ENCODE measurements around the gene AKR1C1. TPM values are rescaled to one million over a fixed set of nuclear protein-coding genes. Genes with fewer than 3 reads are reported as not detected.

The AKR1C1 gene
- total and polyA plus RNA-seq, 2 of the 13 experiments (the other 11 are each of a cell fraction or from before 2014, with no cell fraction given), result 948 to 2,238 TPM

DNA sequence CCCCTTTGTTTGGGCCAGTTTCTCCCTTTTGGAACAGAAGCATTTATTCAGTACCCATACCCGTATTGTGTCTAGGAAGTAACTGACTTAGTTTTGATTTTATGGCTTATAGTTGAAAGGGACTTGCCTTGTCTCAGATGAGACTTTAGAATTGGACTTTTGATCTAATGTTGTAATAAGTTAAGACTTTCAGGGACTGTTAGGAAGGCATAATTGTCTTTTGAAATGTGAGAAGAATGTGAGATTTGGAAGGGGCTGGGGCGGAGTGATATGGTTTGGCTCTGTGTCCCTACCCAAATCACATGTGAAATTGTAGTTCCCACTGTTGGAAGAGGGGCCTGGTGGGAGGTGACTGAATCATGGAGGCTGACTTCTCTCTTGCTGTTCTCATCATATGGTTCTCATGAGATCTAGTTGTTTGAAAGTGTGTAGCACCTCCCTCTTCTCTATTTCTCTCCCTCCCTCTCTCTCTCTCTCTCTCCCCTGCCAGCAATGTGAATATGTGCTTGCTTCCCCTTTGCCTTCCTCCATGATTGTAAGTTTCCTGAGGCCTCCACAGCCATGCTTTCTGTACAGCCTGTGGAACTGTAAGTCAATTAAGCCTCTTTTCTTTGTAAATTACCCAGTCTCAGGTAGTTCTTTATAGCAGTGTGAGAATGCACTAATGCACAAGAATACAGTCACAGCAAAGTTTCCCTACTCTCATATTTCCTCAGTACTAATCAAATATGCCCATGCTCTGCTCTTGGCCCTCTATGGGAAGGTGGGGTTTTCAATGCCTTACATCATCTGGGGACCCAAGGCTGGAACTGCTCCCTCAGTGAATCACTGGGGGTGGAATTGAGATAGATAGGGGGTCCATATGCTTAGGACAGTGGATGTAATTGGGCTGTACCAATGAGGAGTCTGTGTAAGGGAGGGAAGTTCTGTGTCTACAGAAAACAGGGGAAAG is 17.2 kb upstream of the AKR1C1 start:
- TF ChIP-seq SOX6 (IDR thresholded peaks at IDR 0.05) (no peak), SOX6 (CRISPR knock-in tag; IDR thresholded peaks at IDR 0.05) (peak; percentile 36; the same call in 1 of the 2 replicates), POGZ (CRISPR knock-in tag; IDR thresholded peaks at IDR 0.05) (peak; percentile 50; the same call in 1 of the 2 replicates), ELF3 (CRISPR knock-in tag; IDR thresholded peaks at IDR 0.05) (no peak)
- TF ChIP-seq, protein P1, sequence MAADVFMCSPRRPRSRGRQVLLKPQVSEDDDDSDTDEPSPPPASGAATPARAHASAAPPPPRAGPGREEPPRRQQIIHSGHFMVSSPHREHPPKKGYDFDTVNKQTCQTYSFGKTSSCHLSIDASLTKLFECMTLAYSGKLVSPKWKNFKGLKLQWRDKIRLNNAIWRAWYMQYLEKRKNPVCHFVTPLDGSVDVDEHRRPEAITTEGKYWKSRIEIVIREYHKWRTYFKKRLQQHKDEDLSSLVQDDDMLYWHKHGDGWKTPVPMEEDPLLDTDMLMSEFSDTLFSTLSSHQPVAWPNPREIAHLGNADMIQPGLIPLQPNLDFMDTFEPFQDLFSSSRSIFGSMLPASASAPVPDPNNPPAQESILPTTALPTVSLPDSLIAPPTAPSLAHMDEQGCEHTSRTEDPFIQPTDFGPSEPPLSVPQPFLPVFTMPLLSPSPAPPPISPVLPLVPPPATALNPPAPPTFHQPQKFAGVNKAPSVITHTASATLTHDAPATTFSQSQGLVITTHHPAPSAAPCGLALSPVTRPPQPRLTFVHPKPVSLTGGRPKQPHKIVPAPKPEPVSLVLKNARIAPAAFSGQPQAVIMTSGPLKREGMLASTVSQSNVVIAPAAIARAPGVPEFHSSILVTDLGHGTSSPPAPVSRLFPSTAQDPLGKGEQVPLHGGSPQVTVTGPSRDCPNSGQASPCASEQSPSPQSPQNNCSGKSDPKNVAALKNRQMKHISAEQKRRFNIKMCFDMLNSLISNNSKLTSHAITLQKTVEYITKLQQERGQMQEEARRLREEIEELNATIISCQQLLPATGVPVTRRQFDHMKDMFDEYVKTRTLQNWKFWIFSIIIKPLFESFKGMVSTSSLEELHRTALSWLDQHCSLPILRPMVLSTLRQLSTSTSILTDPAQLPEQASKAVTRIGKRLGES (CRISPR knock-in tag; IDR thresholded peaks at IDR 0.05; ENCODE audit: borderline replicate concordance), result no peak
- TF ChIP-seq, protein P2, sequence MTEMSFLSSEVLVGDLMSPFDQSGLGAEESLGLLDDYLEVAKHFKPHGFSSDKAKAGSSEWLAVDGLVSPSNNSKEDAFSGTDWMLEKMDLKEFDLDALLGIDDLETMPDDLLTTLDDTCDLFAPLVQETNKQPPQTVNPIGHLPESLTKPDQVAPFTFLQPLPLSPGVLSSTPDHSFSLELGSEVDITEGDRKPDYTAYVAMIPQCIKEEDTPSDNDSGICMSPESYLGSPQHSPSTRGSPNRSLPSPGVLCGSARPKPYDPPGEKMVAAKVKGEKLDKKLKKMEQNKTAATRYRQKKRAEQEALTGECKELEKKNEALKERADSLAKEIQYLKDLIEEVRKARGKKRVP (CRISPR knock-in tag; IDR thresholded peaks at IDR 0.05), result peak in 1 of 2 experiments; percentile 61; a peak in 2 of 4 replicates
- TF ChIP-seq, protein P3, sequence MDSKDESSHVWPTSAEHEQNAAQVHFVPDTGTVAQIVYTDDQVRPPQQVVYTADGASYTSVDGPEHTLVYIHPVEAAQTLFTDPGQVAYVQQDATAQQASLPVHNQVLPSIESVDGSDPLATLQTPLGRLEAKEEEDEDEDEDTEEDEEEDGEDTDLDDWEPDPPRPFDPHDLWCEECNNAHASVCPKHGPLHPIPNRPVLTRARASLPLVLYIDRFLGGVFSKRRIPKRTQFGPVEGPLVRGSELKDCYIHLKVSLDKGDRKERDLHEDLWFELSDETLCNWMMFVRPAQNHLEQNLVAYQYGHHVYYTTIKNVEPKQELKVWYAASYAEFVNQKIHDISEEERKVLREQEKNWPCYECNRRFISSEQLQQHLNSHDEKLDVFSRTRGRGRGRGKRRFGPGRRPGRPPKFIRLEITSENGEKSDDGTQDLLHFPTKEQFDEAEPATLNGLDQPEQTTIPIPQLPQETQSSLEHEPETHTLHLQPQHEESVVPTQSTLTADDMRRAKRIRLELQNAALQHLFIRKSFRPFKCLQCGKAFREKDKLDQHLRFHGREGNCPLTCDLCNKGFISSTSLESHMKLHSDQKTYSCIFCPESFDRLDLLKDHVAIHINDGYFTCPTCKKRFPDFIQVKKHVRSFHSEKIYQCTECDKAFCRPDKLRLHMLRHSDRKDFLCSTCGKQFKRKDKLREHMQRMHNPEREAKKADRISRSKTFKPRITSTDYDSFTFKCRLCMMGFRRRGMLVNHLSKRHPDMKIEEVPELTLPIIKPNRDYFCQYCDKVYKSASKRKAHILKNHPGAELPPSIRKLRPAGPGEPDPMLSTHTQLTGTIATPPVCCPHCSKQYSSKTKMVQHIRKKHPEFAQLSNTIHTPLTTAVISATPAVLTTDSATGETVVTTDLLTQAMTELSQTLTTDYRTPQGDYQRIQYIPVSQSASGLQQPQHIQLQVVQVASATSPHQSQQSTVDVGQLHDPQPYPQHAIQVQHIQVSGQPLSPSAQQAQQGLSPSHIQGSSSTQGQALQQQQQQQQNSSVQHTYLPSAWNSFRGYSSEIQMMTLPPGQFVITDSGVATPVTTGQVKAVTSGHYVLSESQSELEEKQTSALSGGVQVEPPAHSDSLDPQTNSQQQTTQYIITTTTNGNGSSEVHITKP (CRISPR knock-in tag; IDR thresholded peaks at IDR 0.05; ENCODE audit: low read depth), result 0 out of 2 replicates have a peak, but pooled peaks have one; percentile 54
- H3K79me2 ChIP-seq (ENCODE audit: insufficient read depth, low read length), result no peaks in the 10 kb centered on the region
- FAIRE-seq (no peak), DNase-seq (ENCODE audit: low spot score) (no peak), ATAC-seq (no peak)
- intact Hi-C loops (cut with micrococcal nuclease; ENCODE audit: unreplicated experiment) (loop anchor here (2.0 kb wide), 1 partner anchor 125 kb away; no protein-coding TSS in a partner anchor), in situ Hi-C loops (cut with HindIII; ENCODE audit: extremely low pct_ligation_motif_present, low pct_unique_long_range_greater_than_20kb) (no loop called here)
- H3K4me1 ChIP-seq (ENCODE audit: insufficient read depth, low read length), result peaks cover 98% of the 10 kb centered on the region
- WGBS (ENCODE audit: low lambda C conversion rate), result 97% methylated on average over 2 of the region's 2 CpGs
- peak overlapping the region; percentile 64 for H3K9ac ChIP-seq (ENCODE audit: insufficient read depth, low read depth, low read length)
- no peak overlapping the region; a peak in 1 of 6 replicates for H3K4me3 ChIP-seq (replicated peaks in 1 of 3; ENCODE audit: insufficient read depth in 1 of 3, low read depth in 2 of 3, low read length in 3 of 3)
- CTCF ChIA-PET (ENCODE audit: low intra/inter-chr PET ratio, low total read pairs), result no interaction called here
- 0 out of 2 replicates have a peak overlapping the region, but pooled peaks have one; percentile 3 for H3K4me2 ChIP-seq (ENCODE audit: low read depth, low read length)
- H4K20me1 ChIP-seq (ENCODE audit: insufficient read depth, low read length), result no peaks in the 10 kb centered on the region
- BruUV-seq (replicated peaks), result no TSS peak
- POLR2A ChIA-PET, result interaction anchor here (1.3 to 3.2 kb wide), 3 partner anchors 19 to 95 kb away, joined by 4 to 86 read pairs (median 15); partner anchors contain the start of gene AKR1C1
- H2AFZ ChIP-seq (ENCODE audit: low read length), result no peak overlapping the region
- H3K27me3 ChIP-seq (ENCODE audit: control insufficient read depth in 1 of 2, insufficient read depth in 2 of 2, low read length in 2 of 2), result no peaks in the 10 kb centered on the region
- no peaks in the 10 kb centered on the region for H3K36me3 ChIP-seq (replicated peaks in 1 of 2; ENCODE audit: control insufficient read depth in 1 of 2, insufficient read depth in 2 of 2, low read length in 2 of 2)
- peak overlapping the region; percentile 99 for H3K27ac ChIP-seq (ENCODE audit: extremely low read length, insufficient read depth, low read length)
- no peaks in the 10 kb centered on the region for H3K9me3 ChIP-seq (ENCODE audit: low read length)

Measured in HepG2 (cell line).